D721Med (cell line): ENCODE data around the gene TENM4.

Experiments
- DNase-seq: peaks from one replicate; pipeline ENCODE4 v3.0.0; 2011; ENCODE audit warnings: low spot score; ENCODE audit not compliant: insufficient read length
- FAIRE-seq: peaks from 2 replicates; lab custom pipeline; 2011; peaks lifted over from hg19 to GRCh38; lab: Jason Lieb, UNC
- CTCF ChIP-seq: IDR thresholded peaks from 2 replicates; pipeline ENCODE4 v1.5.1; 2012; ENCODE audit warnings: mild to moderate bottlenecking, control low read depth; ENCODE audit not compliant: insufficient read depth; ENCODE audit errors: missing control alignments

TENM4 gene

DNA sequence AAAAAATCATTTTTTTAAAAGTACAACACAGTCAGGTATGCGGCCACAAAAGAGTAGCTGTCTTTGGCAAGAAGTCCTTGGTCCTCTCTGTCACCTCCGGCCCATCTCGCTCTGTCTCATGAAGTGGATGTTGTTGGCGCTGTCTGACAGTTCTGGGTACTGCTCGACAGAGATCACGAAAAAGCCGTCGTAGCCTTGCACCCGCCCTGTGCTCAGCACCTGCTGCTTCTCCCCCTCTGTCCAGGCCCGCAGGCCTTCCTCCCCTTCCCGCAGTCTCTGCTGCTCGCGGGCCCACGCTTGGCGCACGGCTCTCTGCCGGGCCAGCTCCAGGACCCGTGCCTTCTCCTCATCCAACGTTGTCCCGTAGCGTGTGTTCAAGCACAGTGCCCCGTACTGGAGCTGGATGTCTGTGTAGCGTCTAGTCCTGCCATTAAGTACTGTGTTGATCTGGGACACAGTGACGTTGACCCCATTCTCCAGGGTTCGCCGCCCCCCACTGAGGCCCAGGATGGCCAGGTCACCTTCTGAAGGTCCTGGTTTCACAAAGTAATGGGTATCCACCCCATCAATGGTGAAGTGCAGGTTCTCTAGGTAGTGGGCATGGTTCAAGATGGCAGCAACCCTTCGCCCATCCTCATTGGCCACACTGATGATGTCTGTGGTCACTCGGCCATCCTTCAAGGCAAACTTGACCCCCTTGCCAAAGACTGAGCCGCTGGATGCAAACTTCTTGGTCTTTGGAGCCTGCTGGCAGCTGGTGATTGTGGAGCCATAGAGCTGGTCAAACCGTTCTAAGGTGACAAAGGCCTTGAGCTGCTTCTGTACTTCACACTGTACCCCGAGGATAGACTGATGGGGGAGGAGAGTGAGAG, 782.6 kb downstream of the TENM4 start:
- no peak for DNase-seq
- no peak for TF ChIP-seq CTCF
- FAIRE-seq, result no peak

- FAIRE-seq, result no peak
These were observed 783.4 kb downstream of the TENM4 start for GRCh38 chr11:78657441-78657840.

GRCh38 chr11:78656984-78657383, 783.8 kb downstream of the TENM4 start:
- DNase-seq (no peak), FAIRE-seq (no peak)
- no peak for TF ChIP-seq CTCF

More at GRCh38 chr11:78657441-78657840, 783.4 kb downstream of the TENM4 start:
- no peak for TF ChIP-seq CTCF
- no peak for DNase-seq

DNA sequence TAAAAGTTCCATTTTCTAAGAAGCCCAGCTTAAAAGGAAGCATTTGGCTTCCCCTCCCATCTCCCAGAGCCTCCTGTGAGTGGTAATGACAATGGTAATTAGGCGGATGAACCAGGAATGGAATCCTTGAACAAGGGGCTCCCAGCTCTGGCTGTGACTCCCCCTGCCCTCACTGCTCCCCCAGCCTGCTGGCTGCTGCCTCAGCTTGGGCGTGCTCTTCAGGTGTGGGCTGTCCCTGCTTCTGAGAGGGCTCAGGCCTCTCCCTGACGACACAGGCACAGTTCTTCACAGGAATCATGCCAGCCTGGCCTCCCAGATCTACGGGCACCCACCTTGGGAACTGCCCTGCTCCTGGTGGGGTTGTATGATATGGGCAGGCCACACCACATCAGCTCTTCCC, 784.5 kb downstream of the TENM4 start:
- no peak for FAIRE-seq
- TF ChIP-seq CTCF, result no peak
- no peak for DNase-seq

DNA sequence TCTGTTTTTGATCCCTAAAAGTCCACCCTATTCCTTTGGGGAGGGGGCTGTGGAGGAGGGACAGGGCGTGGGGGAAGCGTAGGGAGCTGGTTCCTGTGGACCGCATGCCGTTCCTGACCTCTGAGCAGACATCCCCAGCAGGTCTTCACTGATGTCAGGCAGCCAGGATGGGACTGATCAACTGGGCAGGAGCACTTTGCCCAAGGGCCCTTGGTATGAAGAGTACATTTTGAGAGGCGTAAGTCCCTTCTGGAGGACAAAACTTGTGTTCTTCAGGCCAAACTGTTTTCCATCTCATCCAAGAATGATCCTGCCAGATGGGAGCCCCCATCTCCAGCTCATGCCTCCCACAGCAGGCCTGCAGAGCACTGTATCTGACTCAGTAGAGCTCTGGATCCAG, 785.3 kb downstream of the TENM4 start:
- TF ChIP-seq CTCF, result no peak
- FAIRE-seq (no peak), DNase-seq (no peak)

DNA sequence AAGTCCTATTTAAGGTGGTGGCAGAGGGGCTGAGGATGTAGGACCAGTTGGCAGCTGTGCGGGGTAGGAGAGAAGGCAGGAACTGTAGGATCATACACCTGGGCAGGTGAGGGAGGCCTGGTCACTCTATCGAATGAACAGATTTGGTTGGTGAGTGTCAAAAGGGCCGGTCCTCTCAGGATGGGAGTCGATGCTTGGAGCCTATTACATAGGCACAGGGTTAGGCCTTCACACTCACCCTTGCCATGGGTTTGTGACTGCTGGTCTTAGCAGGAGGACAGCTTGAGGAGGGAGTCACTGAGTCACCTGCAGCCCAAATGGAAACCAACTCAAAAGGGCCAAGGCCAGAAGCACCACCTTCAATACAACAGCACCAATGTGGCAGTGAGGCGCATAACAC, 786.0 kb downstream of the TENM4 start:
- DNase-seq, result no peak
- no peak for FAIRE-seq
- TF ChIP-seq CTCF, result no peak

- FAIRE-seq (no peak), DNase-seq (no peak)
- TF ChIP-seq CTCF, result no peak
These were observed 786.8 kb downstream of the TENM4 start for GRCh38 chr11:78654071-78654470.
